T-cell (primary cell): ENCODE results near the gene CARS2. TPM values are rescaled to one million over a fixed set of nuclear protein-coding genes. Genes with fewer than 3 reads are reported as not detected.

ENCODE experiments used
- ATAC-seq, 4 experiments: fragments of 200-7000 bp in 3 of 4; fragments of 150-1000 bp in 1 of 4; cut with Tn5 transposase; replicated peaks in 1 of 4; 1 replicate in 3 of 4; 2 replicates in 1 of 4; pipeline ENCODE4 v1.10.0; 2021; ENCODE audit warnings: moderate library complexity in 3 of 4, mild to moderate bottlenecking in 2 of 4, moderate number of reproducible peaks in 1 of 4
- CTCF ChIA-PET, 2 donors: fragments of 300-600 bp; sonication (Branson Sonifier 250); formaldehyde crosslinking; loops; one replicate each; lab custom pipeline; 2022; ENCODE audit warnings: antibody characterized with exemption in 2 of 2; lab: Charles Lee
- POLR2A ChIA-PET, 2 donors: fragments of 300-600 bp; sonication (Branson Sonifier 250); formaldehyde crosslinking; loops; one replicate each; lab custom pipeline; 2022; ENCODE audit warnings: antibody characterized with exemption in 2 of 2; lab: Charles Lee
- DNase-seq, 35 experiments: peaks; one replicate each; pipeline versions ENCODE4 v3.0.0 to v3.0.0-alpha.2; 2013 to 2023
- H3K27ac ChIP-seq: one replicate; pipeline ENCODE4 v1.5.1; 2013; ENCODE audit warnings: low read length
- H3K27me3 ChIP-seq, 2 experiments: replicated peaks in 1 of 2; 1 replicate in 1 of 2; 2 replicates in 1 of 2; pipeline versions ENCODE4 v1.6.1 to v1.7.0; 2013; ENCODE audit warnings: low read length in 1 of 2, mixed read lengths in 1 of 2; ENCODE audit not compliant: control insufficient read depth in 2 of 2, insufficient read depth in 2 of 2; ENCODE audit errors: extremely low read depth in 1 of 2
- H3K36me3 ChIP-seq, 2 donors: 1 replicate in 1 of 2; 2 replicates in 1 of 2; pipeline versions ENCODE4 v1.6.1 to v1.7.0; 2013; ENCODE audit warnings: low read length in 1 of 2; ENCODE audit not compliant: control insufficient read depth in 2 of 2, insufficient read depth in 1 of 2; ENCODE audit errors: extremely low read depth in 1 of 2
- H3K4me1 ChIP-seq, 2 experiments: 1 replicate in 1 of 2; 2 replicates in 1 of 2; pipeline versions ENCODE4 v1.6.1 to v1.7.0; 2013; ENCODE audit warnings: low read length in 2 of 2, mixed read lengths in 1 of 2; ENCODE audit not compliant: insufficient read depth in 2 of 2, control insufficient read depth in 1 of 2; ENCODE audit errors: extremely low read depth in 1 of 2
- H3K4me3 ChIP-seq, 2 donors: 1 replicate in 1 of 2; 2 replicates in 1 of 2; pipeline versions ENCODE4 v1.5.1 to v1.7.0; 2013; ENCODE audit warnings: mild to moderate bottlenecking in 2 of 2, low read length in 1 of 2, moderate library complexity in 1 of 2; ENCODE audit not compliant: control insufficient read depth in 1 of 2; ENCODE audit errors: extremely low read depth in 1 of 2
- H3K9me3 ChIP-seq: 2 replicates; pipeline ENCODE4 v1.7.0; 2013
- H3K27ac Mint-ChIP-seq, 2 donors: one replicate each; pipeline ENCODE4 v1.8.0; 2020 to 2021; ENCODE audit warnings: mild to moderate bottlenecking in 2 of 2, mixed read lengths in 2 of 2
- H3K27me3 Mint-ChIP-seq, 2 donors: one replicate each; pipeline ENCODE4 v1.8.0; 2021 to 2022; ENCODE audit warnings: mixed read lengths in 2 of 2
- H3K36me3 Mint-ChIP-seq: one replicate; pipeline ENCODE4 v1.8.0; 2021; ENCODE audit warnings: mixed read lengths
- H3K4me1 Mint-ChIP-seq, 3 donors: one replicate each; pipeline ENCODE4 v1.8.0; 2020 to 2022; ENCODE audit warnings: mixed read lengths in 3 of 3, mild to moderate bottlenecking in 1 of 3
- H3K4me3 Mint-ChIP-seq, 3 donors: one replicate each; pipeline ENCODE4 v1.8.0; 2020 to 2022; ENCODE audit warnings: mild to moderate bottlenecking in 3 of 3, mixed read lengths in 3 of 3, moderate library complexity in 3 of 3
- H3K9me3 Mint-ChIP-seq, 3 donors: one replicate each; pipeline ENCODE4 v1.8.0; 2020 to 2022; ENCODE audit warnings: mixed read lengths in 3 of 3
- WGBS: methylation state at CpG from one replicate; pipeline ENCODE4 v1.1.5; 2013; ENCODE audit warnings: missing lambda C conversion rate; ENCODE audit not compliant: insufficient coverage; 5-methylcytosine and 5-hydroxymethylcytosine counted together
- total RNA-seq, 35 experiments: library from RNA in 6 of 35; stranded (reverse) in 6 of 35; fragments of 120-200 nt in 1 of 35; gene quantifications; one replicate each; pipeline versions ENCODE4 v1.2.1 to v1.2.4 and lab custom pipeline; 2013 to 2026

The CARS2 gene, protein sequence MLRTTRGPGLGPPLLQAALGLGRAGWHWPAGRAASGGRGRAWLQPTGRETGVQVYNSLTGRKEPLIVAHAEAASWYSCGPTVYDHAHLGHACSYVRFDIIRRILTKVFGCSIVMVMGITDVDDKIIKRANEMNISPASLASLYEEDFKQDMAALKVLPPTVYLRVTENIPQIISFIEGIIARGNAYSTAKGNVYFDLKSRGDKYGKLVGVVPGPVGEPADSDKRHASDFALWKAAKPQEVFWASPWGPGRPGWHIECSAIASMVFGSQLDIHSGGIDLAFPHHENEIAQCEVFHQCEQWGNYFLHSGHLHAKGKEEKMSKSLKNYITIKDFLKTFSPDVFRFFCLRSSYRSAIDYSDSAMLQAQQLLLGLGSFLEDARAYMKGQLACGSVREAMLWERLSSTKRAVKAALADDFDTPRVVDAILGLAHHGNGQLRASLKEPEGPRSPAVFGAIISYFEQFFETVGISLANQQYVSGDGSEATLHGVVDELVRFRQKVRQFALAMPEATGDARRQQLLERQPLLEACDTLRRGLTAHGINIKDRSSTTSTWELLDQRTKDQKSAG
- total RNA-seq (100 to 1,000 TPM in 1 of 5 donors, 10 to 100 TPM in 4; 74.2 to 102 (median 85.4) TPM), total RNA-seq (lab: John Stamatoyannopoulos, UW) (43.8 to 99.2 (median 78.8) reads per million in 29 experiments)
- total RNA-seq (2013) = 60.8 TPM

DNA sequence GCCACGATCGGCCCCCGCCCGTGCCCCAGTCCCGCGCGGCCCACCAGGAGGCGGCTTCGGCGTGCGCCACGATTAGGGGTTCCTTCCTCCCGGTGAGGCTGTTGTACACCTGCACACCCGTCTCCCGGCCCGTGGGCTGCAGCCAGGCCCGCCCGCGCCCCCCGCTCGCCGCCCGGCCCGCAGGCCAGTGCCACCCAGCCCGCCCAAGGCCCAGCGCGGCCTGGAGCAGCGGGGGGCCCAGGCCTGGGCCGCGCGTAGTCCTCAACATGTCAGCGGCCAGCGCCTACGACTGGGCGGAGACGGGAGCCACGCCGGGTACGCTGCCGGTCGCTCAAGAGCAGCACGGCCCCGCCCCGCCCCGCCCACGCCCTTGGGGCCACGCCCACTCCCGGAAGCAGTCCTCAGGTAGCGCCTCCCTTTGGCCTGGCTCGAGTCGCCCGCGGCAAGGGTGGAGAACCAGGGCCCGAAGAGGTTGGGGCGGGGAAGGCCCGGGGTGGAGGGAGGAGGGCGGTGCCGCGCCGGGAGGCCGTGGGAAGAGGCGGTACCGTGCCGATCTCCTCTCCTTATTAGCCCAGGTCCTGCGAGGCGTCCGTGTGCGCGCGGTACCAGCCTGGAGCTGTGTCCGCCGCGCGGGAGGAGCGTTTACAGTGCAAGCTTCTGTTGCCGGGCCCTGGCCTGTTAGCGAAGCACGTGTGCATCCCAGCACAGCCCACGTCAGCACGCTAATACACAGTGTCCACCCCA lies at the start of gene CARS2:
Gene CARS2 (minus strand): TSS at position 291 of the 744 bp plus-strand sequence. CDS start 23 bp downstream, at position 268.
- under 1% methylated on average over 78 of the region's 80 CpGs for WGBS
- no peaks in the 10 kb centered on the region for H3K27me3 Mint-ChIP-seq

DNA sequence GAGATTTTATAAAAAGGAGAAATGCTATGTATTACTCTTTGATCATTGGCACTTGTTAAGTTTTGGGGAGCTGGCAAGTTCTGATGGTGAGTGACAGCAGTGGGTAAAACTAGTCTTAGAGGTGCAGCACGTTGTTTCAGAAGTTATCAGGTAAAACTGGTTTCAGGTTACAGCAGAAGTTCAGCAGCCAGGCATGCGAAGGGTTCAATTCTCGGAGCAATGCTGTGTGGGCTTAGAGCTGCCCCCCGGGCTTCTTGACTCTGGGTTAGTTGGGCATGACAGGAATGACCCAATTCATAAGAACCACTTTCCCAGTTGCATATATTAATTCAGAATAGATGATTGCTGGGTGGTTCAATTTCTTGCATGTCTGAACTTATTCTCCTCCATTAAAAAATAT lies 42.4 kb upstream of the CARS2 start:
- CTCF ChIA-PET = no interaction called here

More for the DNA sequence above, at the start of gene CARS2:
- peak; percentile 77 to 97 (median 87) for DNase-seq
- ChIA-PET CTCF (interaction anchor here (0.6 to 1.5 kb wide), 3 partner anchors 23 to 133 kb away, joined by 5 to 10 read pairs (median 6); no protein-coding TSS in a partner anchor), POLR2A (no interaction called here)
- H3K9me3 Mint-ChIP-seq = no peaks in the 10 kb centered on the region
- peaks cover 0 to 21% of the 10 kb centered on the region in 2 donors for H3K36me3 ChIP-seq
- H3K36me3 Mint-ChIP-seq = peaks cover 13% of the 10 kb centered on the region
- H3K27me3 ChIP-seq = no peaks in the 10 kb centered on the region
- peaks cover 12 to 37% of the 10 kb centered on the region in 2 experiments for H3K4me1 ChIP-seq
- H3K27ac ChIP-seq = peak within 1 kb of the TSS; percentile 59
- H3K9me3 ChIP-seq = no peaks in the 10 kb centered on the region
- H3K4me3 ChIP-seq = peak within 1 kb of the TSS; percentile 42 to 68
- H3K4me3 Mint-ChIP-seq = peak within 1 kb of the TSS; percentile 82 to 91 (median 88)
- peak; percentile 88 to 95 (median 90) for ATAC-seq
- peak within 1 kb of the TSS; percentile 82 to 90 for H3K27ac Mint-ChIP-seq
- peaks cover 38 to 42% (median 41%) of the 10 kb centered on the region in 3 donors for H3K4me1 Mint-ChIP-seq

DNA sequence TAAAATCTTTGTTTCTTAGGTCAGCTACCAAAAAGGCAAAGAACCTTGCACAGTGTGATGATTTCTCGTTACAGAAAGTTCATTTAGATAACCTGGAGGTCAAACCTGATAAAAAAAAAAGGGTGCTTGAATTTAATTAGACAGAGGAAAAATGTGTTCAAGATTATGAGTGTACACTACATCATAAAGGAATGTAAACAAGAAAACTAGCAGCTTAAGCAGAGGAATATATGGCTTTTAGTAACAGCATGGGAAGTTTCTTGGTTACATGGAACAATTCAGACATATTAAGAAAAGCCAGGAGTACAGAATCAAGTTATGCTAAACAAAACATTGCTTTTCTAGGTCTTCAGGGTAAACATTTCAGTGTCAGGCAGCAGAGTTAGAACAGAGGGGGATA lies 40.5 kb upstream of the CARS2 start:
- H3K27me3 ChIP-seq = peaks cover 0 to 3% of the 10 kb centered on the region in 2 experiments
- Mint-ChIP-seq H3K4me1 (no peaks in the 10 kb centered on the region), H3K36me3 (peaks cover 8% of the 10 kb centered on the region), H3K4me3 (no peak overlapping the region), H3K9me3 (peaks cover 0 to 9% (median 2%) of the 10 kb centered on the region in 3 donors), H3K27ac (no peak overlapping the region), H3K27me3 (no peaks in the 10 kb centered on the region)
- ATAC-seq (no peak), DNase-seq (no peak)
- H3K27ac ChIP-seq = no peak overlapping the region
- ChIA-PET CTCF (no interaction called here), POLR2A (no interaction called here)
- no peaks in the 10 kb centered on the region for H3K9me3 ChIP-seq
- no peaks in the 10 kb centered on the region for H3K4me1 ChIP-seq
- H3K36me3 ChIP-seq = no peaks in the 10 kb centered on the region
- WGBS = 86% methylated on average over 1 of the region's 1 CpG
- H3K4me3 ChIP-seq = no peak overlapping the region

More for the DNA sequence above, 42.4 kb upstream of the CARS2 start:
- DNase-seq (no peak), ATAC-seq (no peak)
- Mint-ChIP-seq H3K27me3 (no peaks in the 10 kb centered on the region), H3K4me1 (no peaks in the 10 kb centered on the region), H3K4me3 (no peak overlapping the region), H3K27ac (no peak overlapping the region), H3K9me3 (peaks cover 0 to 9% (median 2%) of the 10 kb centered on the region in 3 donors), H3K36me3 (peaks cover 11% of the 10 kb centered on the region)
- no peak overlapping the region for H3K27ac ChIP-seq
- no peaks in the 10 kb centered on the region for H3K9me3 ChIP-seq
- no peak overlapping the region for H3K4me3 ChIP-seq
- H3K36me3 ChIP-seq = no peaks in the 10 kb centered on the region
- no peaks in the 10 kb centered on the region for H3K4me1 ChIP-seq
- peaks cover 0 to 1% of the 10 kb centered on the region in 2 experiments for H3K27me3 ChIP-seq
- WGBS = 40% methylated on average over 1 of the region's 4 CpGs
- POLR2A ChIA-PET = interaction anchor here in 1 of 2 donors (0.6 kb wide), 1 partner anchor 12 kb away, joined by 7 read pairs; no protein-coding TSS in a partner anchor

DNA sequence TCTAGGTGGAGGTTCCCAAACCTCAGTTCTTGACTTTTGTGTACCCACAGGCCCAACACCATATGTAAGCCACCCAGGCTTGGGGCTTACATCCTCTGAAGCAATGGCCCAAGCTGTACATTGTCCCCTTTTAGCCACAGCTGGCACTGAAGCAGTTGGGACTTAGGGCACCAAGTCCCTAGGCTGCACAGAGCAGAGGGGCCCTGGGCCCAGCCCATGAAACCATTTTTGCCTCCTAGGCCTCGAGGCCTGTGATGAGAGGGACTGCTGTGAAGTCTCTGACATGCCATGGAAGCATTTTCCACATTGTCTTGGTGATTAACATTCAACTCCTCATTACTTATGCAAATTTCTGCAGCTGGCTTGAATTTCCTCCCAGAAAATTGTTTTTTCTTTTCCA lies 37.8 kb upstream of the CARS2 start:
- Mint-ChIP-seq H3K27ac (no peak overlapping the region), H3K4me1 (no peaks in the 10 kb centered on the region), H3K9me3 (peaks cover 0 to 6% (median 2%) of the 10 kb centered on the region in 3 donors), H3K36me3 (no peaks in the 10 kb centered on the region), H3K4me3 (no peak overlapping the region), H3K27me3 (peaks cover 0 to 1% of the 10 kb centered on the region in 2 donors)
- POLR2A ChIA-PET = no interaction called here
- H3K27ac ChIP-seq = no peak overlapping the region
- DNase-seq (no peak), ATAC-seq (no peak)
- no peaks in the 10 kb centered on the region for H3K9me3 ChIP-seq
- H3K27me3 ChIP-seq = peaks cover 0 to 4% of the 10 kb centered on the region in 2 experiments
- no peak overlapping the region for H3K4me3 ChIP-seq
- no peaks in the 10 kb centered on the region for H3K4me1 ChIP-seq
- no peaks in the 10 kb centered on the region for H3K36me3 ChIP-seq
- CTCF ChIA-PET = no interaction called here
- WGBS = no CpG with 5 or more reads among the region's 1 CpG

DNA sequence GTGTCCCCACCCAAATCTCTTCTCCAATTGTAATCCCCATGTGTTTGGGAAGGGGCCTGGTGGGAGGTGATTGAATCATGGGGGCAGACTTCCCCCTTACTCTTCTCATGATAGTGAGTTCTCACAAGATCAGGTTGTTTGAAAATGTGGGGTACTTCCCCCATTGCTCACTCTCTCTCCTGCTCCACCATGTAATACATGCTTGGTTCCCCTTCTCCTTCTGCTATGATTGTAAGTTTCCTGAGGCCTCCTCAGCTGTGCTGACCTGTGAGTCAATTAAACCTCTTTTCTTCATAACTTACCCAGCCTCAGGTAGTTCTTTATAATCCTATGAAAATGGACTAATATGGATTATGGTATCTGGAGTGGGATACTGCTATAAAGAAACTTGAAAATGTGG lies 31.6 kb upstream of the CARS2 start:
- ChIA-PET CTCF (no interaction called here), POLR2A (no interaction called here)
- H3K27me3 ChIP-seq = peaks cover 0 to 4% of the 10 kb centered on the region in 2 experiments
- no peaks in the 10 kb centered on the region for H3K4me1 ChIP-seq
- H3K4me3 ChIP-seq = no peak overlapping the region
- ATAC-seq (no peak), DNase-seq (no peak)
- H3K36me3 ChIP-seq = no peaks in the 10 kb centered on the region
- Mint-ChIP-seq H3K36me3 (no peaks in the 10 kb centered on the region), H3K4me1 (no peaks in the 10 kb centered on the region), H3K27me3 (peaks cover 0 to 1% of the 10 kb centered on the region in 2 donors), H3K27ac (no peak overlapping the region), H3K9me3 (peaks cover 0 to 3% (median 0%) of the 10 kb centered on the region in 3 donors), H3K4me3 (no peak overlapping the region)
- no peaks in the 10 kb centered on the region for H3K9me3 ChIP-seq
- H3K27ac ChIP-seq = no peak overlapping the region

DNA sequence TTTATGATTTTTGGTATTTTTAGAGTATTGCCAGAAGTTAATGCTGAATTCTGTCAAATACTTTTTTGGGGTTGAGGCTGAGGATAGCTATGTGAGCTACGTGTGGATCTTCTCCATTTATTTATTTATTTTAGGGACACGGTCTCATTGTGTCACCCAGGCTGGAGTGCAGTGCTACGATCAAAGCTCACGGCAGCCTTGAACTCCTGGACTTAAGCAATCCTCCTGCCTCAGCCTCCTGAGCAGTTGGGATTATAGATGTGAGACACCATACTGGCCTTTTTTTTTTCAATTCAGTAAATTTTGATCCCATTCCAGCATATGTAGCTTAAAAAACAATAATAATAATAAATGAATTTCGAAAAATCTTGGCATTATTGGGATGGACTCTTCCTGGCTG lies 28.6 kb upstream of the CARS2 start:
- ChIA-PET CTCF (no interaction called here), POLR2A (interaction anchor here in 1 of 2 donors (0.6 kb wide), 1 partner anchor 111 kb away, joined by 3 read pairs; no protein-coding TSS in a partner anchor)
- no peak for ATAC-seq

More for the DNA sequence above, 28.6 kb upstream of the CARS2 start:
- H3K4me3 ChIP-seq = no peak overlapping the region
- peaks cover 0 to 4% of the 10 kb centered on the region in 2 experiments for H3K27me3 ChIP-seq
- WGBS = no CpG with 5 or more reads among the region's 5 CpGs
- H3K27ac ChIP-seq = no peak overlapping the region
- no peaks in the 10 kb centered on the region for H3K9me3 ChIP-seq
- H3K27me3 Mint-ChIP-seq = no peaks in the 10 kb centered on the region
- H3K4me3 Mint-ChIP-seq = no peak overlapping the region
- no peak for DNase-seq
- no peaks in the 10 kb centered on the region for H3K36me3 Mint-ChIP-seq
- peaks cover 0 to 3% (median 0%) of the 10 kb centered on the region in 3 donors for H3K9me3 Mint-ChIP-seq
- H3K27ac Mint-ChIP-seq = no peak overlapping the region
- no peaks in the 10 kb centered on the region for H3K4me1 ChIP-seq
- no peaks in the 10 kb centered on the region for H3K36me3 ChIP-seq
- peaks cover 0 to 5% (median 0%) of the 10 kb centered on the region in 3 donors for H3K4me1 Mint-ChIP-seq
